Osteocyte (in vitro differentiated cells): Measurements from ENCODE around the gene GRIN1. TPM values are rescaled to one million over a fixed set of nuclear protein-coding genes. Genes with fewer than 3 reads are reported as not detected.

Experiments used
- DNase-seq: peaks from one replicate; pipeline ENCODE4 v3.0.0; 2021; ENCODE audit warnings: mixed read lengths; ENCODE audit not compliant: unreplicated experiment; ENCODE audit errors: extremely low spot score
- H3K27ac Mint-ChIP-seq: one replicate; pipeline ENCODE4 v1.8.0; 2021; ENCODE audit warnings: mild to moderate bottlenecking, mixed read lengths; ENCODE audit not compliant: unreplicated experiment
- H3K27me3 Mint-ChIP-seq: one replicate; pipeline ENCODE4 v1.8.0; 2021; ENCODE audit warnings: mixed read lengths; ENCODE audit not compliant: unreplicated experiment
- H3K36me3 Mint-ChIP-seq: one replicate; pipeline ENCODE4 v1.8.0; 2021; ENCODE audit warnings: mixed read lengths; ENCODE audit not compliant: unreplicated experiment
- H3K4me1 Mint-ChIP-seq: one replicate; pipeline ENCODE4 v1.8.0; 2021; ENCODE audit warnings: mixed read lengths; ENCODE audit not compliant: unreplicated experiment
- H3K4me3 Mint-ChIP-seq: one replicate; pipeline ENCODE4 v1.8.0; 2021; ENCODE audit warnings: mild to moderate bottlenecking, moderate library complexity, mixed read lengths; ENCODE audit not compliant: unreplicated experiment
- H3K9me3 Mint-ChIP-seq: one replicate; pipeline ENCODE4 v1.8.0; 2021; ENCODE audit warnings: mixed read lengths; ENCODE audit not compliant: unreplicated experiment
- CTCF ChIP-seq: fragments of 200-600 bp; sonication (generic); IDR thresholded peaks from 2 replicates; pipeline ENCODE4 v1.5.0; 2021; ENCODE audit warnings: antibody characterized with exemption, mild to moderate bottlenecking, moderate library complexity
- total RNA-seq: library from RNA; stranded (reverse); gene quantifications from 2 replicates; pipeline ENCODE4 v1.2.1, GENCODE V29; 2021

The GRIN1 gene
- total RNA-seq, 1 donor from 2014 or later = not detected

- Mint-ChIP-seq H3K4me1 (peaks cover 3% of the 10 kb centered on the region), H3K27me3 (peaks cover 7% of the 10 kb centered on the region), H3K36me3 (peaks cover 7% of the 10 kb centered on the region), H3K4me3 (no peak overlapping the region), H3K27ac (no peak overlapping the region), H3K9me3 (no peaks in the 10 kb centered on the region)
- TF ChIP-seq CTCF = no peak
- no peak for DNase-seq
Observed at GRCh38 chr9:137172901-137173795, 34.2 kb downstream of the GRIN1 start.

- Mint-ChIP-seq H3K9me3 (no peaks in the 10 kb centered on the region), H3K4me3 (no peak overlapping the region), H3K27ac (no peak overlapping the region), H3K27me3 (peaks cover 6% of the 10 kb centered on the region), H3K4me1 (no peaks in the 10 kb centered on the region), H3K36me3 (peaks cover 7% of the 10 kb centered on the region)
- no peak for DNase-seq
- no peak for TF ChIP-seq CTCF
Observed at GRCh38 chr9:137173796-137174664, 35.1 kb downstream of the GRIN1 start.

DNA sequence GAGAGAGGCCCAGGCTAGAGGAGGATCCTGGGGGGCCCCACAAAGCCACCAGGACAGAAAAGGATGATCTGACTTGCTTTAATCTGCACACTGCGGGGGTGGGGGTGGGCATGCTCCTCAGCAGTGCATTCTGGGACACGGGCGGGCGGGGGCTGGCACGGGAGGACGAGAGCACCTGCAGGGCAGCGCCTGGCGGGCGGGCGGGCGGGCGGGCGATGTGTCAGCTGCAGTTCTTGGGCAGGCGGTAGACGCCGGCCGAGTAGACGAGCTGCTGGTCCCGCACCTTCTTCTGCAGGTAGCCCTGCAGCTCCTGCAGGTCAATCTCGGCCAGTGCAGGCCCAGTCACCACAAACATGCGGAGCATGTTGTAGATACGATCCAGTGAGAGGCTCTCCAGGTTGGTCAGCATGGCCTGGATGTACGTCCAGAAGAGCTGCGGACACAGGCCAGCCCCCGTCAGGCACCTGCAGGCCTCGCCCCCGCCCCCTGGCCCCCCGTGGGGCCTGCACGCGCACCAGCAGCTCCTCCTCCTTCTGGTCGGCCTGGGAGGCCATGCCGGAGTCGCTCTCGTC lies 35.9 kb downstream of the GRIN1 start:
- DNase-seq = no peak
- no peaks in the 10 kb centered on the region for H3K9me3 Mint-ChIP-seq
- peaks cover 2% of the 10 kb centered on the region for H3K4me1 Mint-ChIP-seq
- TF ChIP-seq CTCF = no peak
- H3K27ac Mint-ChIP-seq = no peak overlapping the region
- H3K36me3 Mint-ChIP-seq = peaks cover 7% of the 10 kb centered on the region
- peaks cover 6% of the 10 kb centered on the region for H3K27me3 Mint-ChIP-seq
- H3K4me3 Mint-ChIP-seq = no peak overlapping the region

- Mint-ChIP-seq H3K36me3 (peaks cover 7% of the 10 kb centered on the region), H3K9me3 (no peaks in the 10 kb centered on the region), H3K27me3 (peaks cover 2% of the 10 kb centered on the region), H3K4me1 (peaks cover 2% of the 10 kb centered on the region), H3K27ac (no peak overlapping the region), H3K4me3 (no peak overlapping the region)
- DNase-seq = no peak
- TF ChIP-seq CTCF = no peak
Observed at GRCh38 chr9:137175345-137175961, 36.5 kb downstream of the GRIN1 start.
